Renal cortical epithelial cell (primary cell): ENCODE measurements around the gene PREX1. TPM values are rescaled to one million over a fixed set of nuclear protein-coding genes. Genes with fewer than 3 reads are reported as not detected.

Source experiments
- DNase-seq: peaks from one replicate; pipeline ENCODE4 v3.0.0-alpha.2; 2011; ENCODE audit warnings: low read depth
- total RNA-seq: library from RNA; depleted of rRNA; stranded (reverse); fragments of >200 nt; gene quantifications from 2 replicates; pipeline ENCODE4 v1.2.3, GENCODE V29; 2014

Gene PREX1
- total RNA-seq, 1 donor from 2014 or later, result 1.5 TPM

GRCh38 chr20:48719598-48720255, 108.1 kb downstream of the PREX1 start:
- DNase-seq, result no peak

- DNase-seq, result no peak
Measured at GRCh38 chr20:48718786-48719578, 108.8 kb downstream of the PREX1 start.

GRCh38 chr20:48717680-48718223, 110.0 kb downstream of the PREX1 start:
- DNase-seq, result no peak

- DNase-seq, result no peak
Measured at GRCh38 chr20:48717095-48717672, 110.6 kb downstream of the PREX1 start.

- no peak for DNase-seq
Measured at GRCh38 chr20:48716541-48716940, 111.3 kb downstream of the PREX1 start.

GRCh38 chr20:48716086-48716485, 111.7 kb downstream of the PREX1 start:
- no peak for DNase-seq

- no peak for DNase-seq
Measured at GRCh38 chr20:48714764-48715163, 113.0 kb downstream of the PREX1 start.

GRCh38 chr20:48711696-48712464, 115.9 kb downstream of the PREX1 start:
- no peak for DNase-seq

GRCh38 chr20:48711044-48711428, 116.8 kb downstream of the PREX1 start:
- DNase-seq, result no peak

GRCh38 chr20:48710341-48711043, 117.3 kb downstream of the PREX1 start:
- DNase-seq, result no peak

- no peak for DNase-seq
Measured at GRCh38 chr20:48709744-48710143, 118.1 kb downstream of the PREX1 start.

GRCh38 chr20:48709058-48709691, 118.6 kb downstream of the PREX1 start:
- no peak for DNase-seq

GRCh38 chr20:48708630-48709029, 119.2 kb downstream of the PREX1 start:
- no peak for DNase-seq

GRCh38 chr20:48708116-48708515, 119.7 kb downstream of the PREX1 start:
- DNase-seq, result no peak

GRCh38 chr20:48706710-48707365, 121.0 kb downstream of the PREX1 start:
- DNase-seq, result no peak

- DNase-seq, result no peak
Measured at GRCh38 chr20:48706116-48706656, 121.6 kb downstream of the PREX1 start.

GRCh38 chr20:48705240-48706115, 122.3 kb downstream of the PREX1 start:
- no peak for DNase-seq

- DNase-seq, result no peak
Measured at GRCh38 chr20:48704761-48705160, 123.0 kb downstream of the PREX1 start.
